Measurements from ENCODE around the gene PGM3. TPM values are rescaled to one million over a fixed set of nuclear protein-coding genes. Genes with fewer than 3 reads are reported as not detected.

The PGM3 gene
- total and polyA plus RNA-seq, 2 donors from 2014 or later = 10.3 to 31.8 TPM

GRCh38 chr6:83176246-83176645 is 16.8 kb downstream of the PGM3 start:
- intact Hi-C loops (cut with DNase I) = no loop called here
- Histone ChIP-seq H3K4me1 (ENCODE audit: control insufficient read depth in 2 of 3, insufficient read depth in 2 of 3, low read depth in 1 of 3, low read length in 3 of 3) (no peaks in the 10 kb centered on the region), H3K9me3 (ENCODE audit: control insufficient read depth in 2 of 3, insufficient read depth in 1 of 3, low read length in 3 of 3) (no peaks in the 10 kb centered on the region), H3K27me3 (ENCODE audit: control insufficient read depth, insufficient read depth, low read length) (no peaks in the 10 kb centered on the region), H3K27ac (ENCODE audit: low read depth in 2 of 2, low read length in 2 of 2) (no peak overlapping the region), H3K4me3 (ENCODE audit: low read length in 3 of 3) (no peak overlapping the region), H3K9ac (ENCODE audit: low read length in 3 of 3) (no peak overlapping the region), H3K36me3 (ENCODE audit: control insufficient read depth in 2 of 3, insufficient read depth in 3 of 3, low read length in 3 of 3) (peaks cover 14 to 42% (median 21%) of the 10 kb centered on the region in 3 donors)
- no peak for FAIRE-seq
- no peak for TF ChIP-seq CTCF (IDR thresholded peaks at IDR 0.05; ENCODE audit: borderline replicate concordance, extremely low read depth, insufficient read depth)
- DNase-seq = peak in 3 of 5 donors; percentile 20 to 72 (median 47)

- H3K9me3 ChIP-seq (ENCODE audit: control insufficient read depth in 2 of 3, insufficient read depth in 1 of 3, low read length in 3 of 3) = no peaks in the 10 kb centered on the region
- no peaks in the 10 kb centered on the region for H3K4me1 ChIP-seq (ENCODE audit: control insufficient read depth in 2 of 3, insufficient read depth in 2 of 3, low read depth in 1 of 3, low read length in 3 of 3)
- no peak for TF ChIP-seq CTCF (IDR thresholded peaks at IDR 0.05; ENCODE audit: borderline replicate concordance, extremely low read depth, insufficient read depth)
- no peaks in the 10 kb centered on the region for H3K27me3 ChIP-seq (ENCODE audit: control insufficient read depth, insufficient read depth, low read length)
- intact Hi-C loops (cut with DNase I) = no loop called here
- no peak overlapping the region for H3K9ac ChIP-seq (ENCODE audit: low read length in 3 of 3)
- H3K4me3 ChIP-seq (ENCODE audit: low read length in 3 of 3) = no peak overlapping the region
- H3K27ac ChIP-seq (ENCODE audit: low read depth in 2 of 2, low read length in 2 of 2) = no peak overlapping the region
- peak; percentile 23 for FAIRE-seq
- peaks cover 16 to 56% (median 38%) of the 10 kb centered on the region in 3 donors for H3K36me3 ChIP-seq (ENCODE audit: control insufficient read depth in 2 of 3, insufficient read depth in 3 of 3, low read length in 3 of 3)
- peak in 1 of 5 donors; percentile 2 for DNase-seq
Measured at GRCh38 chr6:83169511-83169910, 23.6 kb downstream of the PGM3 start.

- no peaks in the 10 kb centered on the region for H3K4me1 ChIP-seq (ENCODE audit: control insufficient read depth in 2 of 3, insufficient read depth in 2 of 3, low read depth in 1 of 3, low read length in 3 of 3)
- H3K9ac ChIP-seq (ENCODE audit: low read length in 3 of 3) = no peak overlapping the region
- H3K27me3 ChIP-seq (ENCODE audit: control insufficient read depth, insufficient read depth, low read length) = no peaks in the 10 kb centered on the region
- intact Hi-C loops (cut with DNase I) = no loop called here
- no peak for TF ChIP-seq CTCF (IDR thresholded peaks at IDR 0.05; ENCODE audit: borderline replicate concordance, extremely low read depth, insufficient read depth)
- H3K36me3 ChIP-seq (ENCODE audit: control insufficient read depth in 2 of 3, insufficient read depth in 3 of 3, low read length in 3 of 3) = peaks cover 15 to 58% (median 35%) of the 10 kb centered on the region in 3 donors
- no peaks in the 10 kb centered on the region for H3K9me3 ChIP-seq (ENCODE audit: control insufficient read depth in 2 of 3, insufficient read depth in 1 of 3, low read length in 3 of 3)
- H3K27ac ChIP-seq (ENCODE audit: low read depth in 2 of 2, low read length in 2 of 2) = no peak overlapping the region
- no peak overlapping the region for H3K4me3 ChIP-seq (ENCODE audit: low read length in 3 of 3)
- no peak for FAIRE-seq
- no peak for DNase-seq
Measured at GRCh38 chr6:83169106-83169505, 24.0 kb downstream of the PGM3 start.

DNA sequence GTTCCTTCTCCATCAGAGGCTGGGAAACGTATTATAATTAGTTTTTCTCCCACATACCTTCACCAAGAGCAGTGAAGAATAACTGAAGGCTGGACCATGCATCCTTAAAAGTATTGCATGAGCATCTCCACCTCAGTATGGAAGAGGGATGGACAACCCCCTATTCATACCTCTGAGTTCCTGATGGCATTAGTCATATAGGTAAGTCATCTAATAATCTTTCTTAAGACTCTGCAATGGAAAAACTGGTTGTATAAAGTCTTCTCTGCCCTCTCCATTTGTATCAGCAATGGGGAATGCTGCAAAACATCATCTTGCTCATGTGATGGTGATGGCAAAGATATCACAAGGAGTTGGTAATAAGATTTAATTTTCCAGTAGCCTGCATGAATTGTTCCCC is 24.5 kb downstream of the PGM3 start:
- TF ChIP-seq CTCF (IDR thresholded peaks at IDR 0.05; ENCODE audit: borderline replicate concordance, extremely low read depth, insufficient read depth) = no peak
- Histone ChIP-seq H3K27me3 (ENCODE audit: control insufficient read depth, insufficient read depth, low read length) (no peaks in the 10 kb centered on the region), H3K9me3 (ENCODE audit: control insufficient read depth in 2 of 3, insufficient read depth in 1 of 3, low read length in 3 of 3) (no peaks in the 10 kb centered on the region), H3K4me1 (ENCODE audit: control insufficient read depth in 2 of 3, insufficient read depth in 2 of 3, low read depth in 1 of 3, low read length in 3 of 3) (no peaks in the 10 kb centered on the region), H3K27ac (ENCODE audit: low read depth in 2 of 2, low read length in 2 of 2) (no peak overlapping the region), H3K36me3 (ENCODE audit: control insufficient read depth in 2 of 3, insufficient read depth in 3 of 3, low read length in 3 of 3) (peaks cover 14 to 57% (median 34%) of the 10 kb centered on the region in 3 donors), H3K9ac (ENCODE audit: low read length in 3 of 3) (no peak overlapping the region), H3K4me3 (ENCODE audit: low read length in 3 of 3) (no peak overlapping the region)
- intact Hi-C loops (cut with DNase I) = no loop called here
- no peak for FAIRE-seq
- no peak for DNase-seq
